Hepatocyte (in vitro differentiated cells): ENCODE data around the gene PHF14. TPM values are rescaled to one million over a fixed set of nuclear protein-coding genes. Genes with fewer than 3 reads are reported as not detected.

Experiments
- DNase-seq: peaks from one replicate; pipeline ENCODE4 v3.0.0-alpha.2; 2016; ENCODE audit warnings: low spot score
- H2AFZ ChIP-seq: fragments of 200-600 bp; sonication (generic); 2 replicates; pipeline ENCODE4 v1.6.0; 2016; ENCODE audit warnings: antibody characterized with exemption, mild to moderate bottlenecking
- H3K27ac ChIP-seq: fragments of 200-600 bp; sonication (generic); 2 replicates; pipeline ENCODE4 v1.5.1; 2016; ENCODE audit warnings: mild to moderate bottlenecking
- H3K27me3 ChIP-seq: fragments of 200-600 bp; sonication (generic); 2 replicates; pipeline ENCODE4 v1.6.1; 2016
- H3K36me3 ChIP-seq: fragments of 200-600 bp; sonication (generic); replicated peaks from 2 replicates; pipeline ENCODE4 v1.5.1; 2016; ENCODE audit warnings: low read depth; ENCODE audit not compliant: insufficient read depth
- H3K4me1 ChIP-seq: fragments of 200-600 bp; sonication (generic); 2 replicates; pipeline ENCODE4 v1.5.1; 2016; ENCODE audit warnings: mild to moderate bottlenecking, moderate library complexity; ENCODE audit not compliant: insufficient read depth
- H3K4me2 ChIP-seq: fragments of 200-600 bp; sonication (generic); 2 replicates; pipeline ENCODE4 v1.6.0; 2016
- H3K4me3 ChIP-seq: fragments of 200-600 bp; sonication (generic); 2 replicates; pipeline ENCODE4 v1.5.1; 2016; ENCODE audit warnings: mild to moderate bottlenecking
- H3K79me2 ChIP-seq: fragments of 200-600 bp; sonication (generic); 2 replicates; pipeline ENCODE4 v1.6.0; 2017; ENCODE audit warnings: mild to moderate bottlenecking
- H3K9me2 ChIP-seq: fragments of 200-600 bp; sonication (generic); replicated peaks from 2 replicates; pipeline ENCODE4 v1.6.0; 2017; ENCODE audit warnings: mild to moderate bottlenecking; ENCODE audit not compliant: insufficient read depth
- H3K9me3 ChIP-seq: fragments of 200-600 bp; sonication (generic); 2 replicates; pipeline ENCODE4 v1.5.1; 2016; ENCODE audit warnings: low read depth, mild to moderate bottlenecking
- H4K20me1 ChIP-seq: fragments of 200-600 bp; sonication (generic); 2 replicates; pipeline ENCODE4 v1.6.0; 2016; ENCODE audit warnings: mild to moderate bottlenecking; ENCODE audit not compliant: insufficient read depth, poor library complexity, severe bottlenecking
- CTCF ChIP-seq: fragments of 200-600 bp; sonication (generic); IDR thresholded peaks from 2 replicates; pipeline ENCODE4 v1.5.1; 2016; ENCODE audit warnings: antibody characterized with exemption, mild to moderate bottlenecking; ENCODE audit not compliant: poor library complexity
- EZH2 ChIP-seq: fragments of 200-600 bp; sonication (generic); IDR thresholded peaks from 2 replicates; pipeline ENCODE4 v1.6.1; 2016; ENCODE audit warnings: antibody characterized with exemption, mild to moderate bottlenecking, borderline replicate concordance
- EZH2phosphoT487 ChIP-seq: fragments of 200-600 bp; sonication (generic); IDR thresholded peaks from one replicate; pipeline ENCODE4 v1.6.1; 2018; ENCODE audit warnings: antibody characterized with exemption, mild to moderate bottlenecking, low read depth, moderate library complexity; ENCODE audit not compliant: unreplicated experiment, severe bottlenecking
- WGBS: methylation state at CpG from one replicate; pipeline ENCODE4 v1.1.6; 2016; ENCODE audit warnings: low lambda C conversion rate; ENCODE audit errors: missing lambda C conversion rate; 5-methylcytosine and 5-hydroxymethylcytosine counted together
- polyA plus RNA-seq: library from polyadenylated mRNA; unstranded; fragments of >200 nt; fragmentation: Nextera tagmentation; extraction: Ambion mirVana; gene quantifications from 2 replicates; pipeline ENCODE4 v1.2.1, GENCODE V29; 2016
- total RNA-seq: library from RNA; depleted of rRNA; stranded (reverse); fragments of >200 nt; gene quantifications from 2 replicates; pipeline ENCODE4 v1.2.3, GENCODE V29; 2014

The PHF14 gene
- total and polyA plus RNA-seq, 2 experiments from 2014 or later: 31.5 to 49.1 TPM

GRCh38 chr7:11155883-11156282 is 182.2 kb downstream of the PHF14 start:
- 92% methylated on average over 1 of the region's 1 CpG for WGBS
- DNase-seq: no peak
- no peak for TF ChIP-seq EZH2
- TF ChIP-seq EZH2phosphoT487: no peak
- no peak for TF ChIP-seq CTCF

GRCh38 chr7:11161499-11161898 is 187.8 kb downstream of the PHF14 start:
- no peaks in the 10 kb centered on the region for H3K79me2 ChIP-seq
- no peak for DNase-seq
- no peaks in the 10 kb centered on the region for H3K36me3 ChIP-seq
- no peaks in the 10 kb centered on the region for H4K20me1 ChIP-seq
- no peaks in the 10 kb centered on the region for H3K27me3 ChIP-seq
- H3K4me1 ChIP-seq: no peaks in the 10 kb centered on the region
- no peaks in the 10 kb centered on the region for H3K9me2 ChIP-seq
- H3K4me3 ChIP-seq: no peak overlapping the region
- no peaks in the 10 kb centered on the region for H3K9me3 ChIP-seq
- no peak overlapping the region for H2AFZ ChIP-seq
- H3K4me2 ChIP-seq: no peak overlapping the region
- H3K27ac ChIP-seq: no peak overlapping the region
- 96% methylated on average over 1 of the region's 1 CpG for WGBS
- TF ChIP-seq EZH2phosphoT487 (no peak), EZH2 (no peak), CTCF (no peak)

More at GRCh38 chr7:11155883-11156282, 182.2 kb downstream of the PHF14 start:
- Histone ChIP-seq H3K4me3 (no peak overlapping the region), H3K27ac (no peak overlapping the region), H3K4me2 (no peak overlapping the region), H3K36me3 (no peaks in the 10 kb centered on the region), H3K4me1 (no peaks in the 10 kb centered on the region), H2AFZ (no peak overlapping the region), H4K20me1 (no peaks in the 10 kb centered on the region), H3K9me3 (no peaks in the 10 kb centered on the region), H3K79me2 (no peaks in the 10 kb centered on the region), H3K9me2 (no peaks in the 10 kb centered on the region), H3K27me3 (no peaks in the 10 kb centered on the region)

- no peaks in the 10 kb centered on the region for H3K4me1 ChIP-seq
- H4K20me1 ChIP-seq: no peaks in the 10 kb centered on the region
- no peaks in the 10 kb centered on the region for H3K36me3 ChIP-seq
- no peak overlapping the region for H3K4me2 ChIP-seq
- H2AFZ ChIP-seq: no peak overlapping the region
- no peaks in the 10 kb centered on the region for H3K79me2 ChIP-seq
- H3K9me2 ChIP-seq: no peaks in the 10 kb centered on the region
- WGBS: 88% methylated on average over 1 of the region's 1 CpG
- TF ChIP-seq EZH2 (no peak), CTCF (no peak), EZH2phosphoT487 (no peak)
- H3K9me3 ChIP-seq: no peaks in the 10 kb centered on the region
- DNase-seq: no peak
- no peak overlapping the region for H3K27ac ChIP-seq
- H3K4me3 ChIP-seq: no peak overlapping the region
- H3K27me3 ChIP-seq: no peaks in the 10 kb centered on the region
These were observed 189.5 kb downstream of the PHF14 start for GRCh38 chr7:11163220-11163619.

GRCh38 chr7:11166051-11166450 is 192.4 kb downstream of the PHF14 start:
- TF ChIP-seq EZH2phosphoT487: no peak
- no peak for TF ChIP-seq EZH2
- TF ChIP-seq CTCF: no peak
- WGBS: 81% methylated on average over 1 of the region's 1 CpG

More at GRCh38 chr7:11166051-11166450, 192.4 kb downstream of the PHF14 start:
- Histone ChIP-seq H3K27me3 (no peaks in the 10 kb centered on the region), H4K20me1 (no peaks in the 10 kb centered on the region), H2AFZ (no peak overlapping the region), H3K27ac (no peak overlapping the region), H3K4me3 (no peak overlapping the region), H3K9me2 (no peaks in the 10 kb centered on the region), H3K79me2 (no peaks in the 10 kb centered on the region), H3K9me3 (no peaks in the 10 kb centered on the region), H3K36me3 (no peaks in the 10 kb centered on the region), H3K4me1 (no peaks in the 10 kb centered on the region), H3K4me2 (no peak overlapping the region)
- no peak for DNase-seq
